GM12801 (cell line): ENCODE measurements around the gene PHOX2A.

Experiments used
- TF ChIP-seq, protein P1 (sequence below): IDR thresholded peaks from one replicate; pipeline ENCODE4 v1.5.1; 2011; ENCODE audit warnings: control low read depth; ENCODE audit not compliant: insufficient read length; ENCODE audit errors: extremely low read depth

PHOX2A gene

DNA sequence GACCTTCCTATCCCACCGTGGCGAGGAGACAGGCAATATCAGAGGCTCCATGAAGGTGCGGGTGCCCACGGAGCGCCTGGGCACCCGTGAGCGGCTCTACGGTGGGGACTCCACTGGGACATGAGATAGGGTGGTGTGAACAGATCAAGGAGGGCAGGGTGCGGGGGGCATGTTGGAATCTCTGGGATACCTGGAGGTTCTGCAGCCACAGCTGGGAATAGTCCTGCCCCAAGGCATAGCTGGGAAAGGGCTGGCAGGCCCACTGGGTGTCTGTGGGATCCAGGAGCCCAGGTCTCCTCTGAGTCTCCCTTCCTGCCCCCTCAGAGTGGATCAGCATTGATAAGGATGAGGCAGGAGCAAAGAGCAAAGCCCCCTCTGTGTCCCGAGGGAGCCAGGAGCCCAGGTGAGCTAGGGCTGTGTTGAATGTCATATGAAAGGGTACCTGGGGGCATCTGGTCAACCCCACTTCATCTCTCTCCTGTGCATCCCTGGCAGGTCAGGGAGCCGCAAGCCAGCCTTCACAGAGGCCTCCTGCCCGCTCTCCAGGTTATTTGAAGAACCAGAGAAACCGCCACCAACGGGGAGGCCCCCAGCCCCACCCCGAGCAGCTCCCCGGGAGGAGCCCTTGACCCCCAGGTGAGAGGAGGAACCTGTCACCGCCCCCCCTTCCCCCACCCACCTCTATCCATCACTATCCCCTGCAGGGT, 8.5 kb downstream of the PHOX2A start:
- TF ChIP-seq, protein P1, sequence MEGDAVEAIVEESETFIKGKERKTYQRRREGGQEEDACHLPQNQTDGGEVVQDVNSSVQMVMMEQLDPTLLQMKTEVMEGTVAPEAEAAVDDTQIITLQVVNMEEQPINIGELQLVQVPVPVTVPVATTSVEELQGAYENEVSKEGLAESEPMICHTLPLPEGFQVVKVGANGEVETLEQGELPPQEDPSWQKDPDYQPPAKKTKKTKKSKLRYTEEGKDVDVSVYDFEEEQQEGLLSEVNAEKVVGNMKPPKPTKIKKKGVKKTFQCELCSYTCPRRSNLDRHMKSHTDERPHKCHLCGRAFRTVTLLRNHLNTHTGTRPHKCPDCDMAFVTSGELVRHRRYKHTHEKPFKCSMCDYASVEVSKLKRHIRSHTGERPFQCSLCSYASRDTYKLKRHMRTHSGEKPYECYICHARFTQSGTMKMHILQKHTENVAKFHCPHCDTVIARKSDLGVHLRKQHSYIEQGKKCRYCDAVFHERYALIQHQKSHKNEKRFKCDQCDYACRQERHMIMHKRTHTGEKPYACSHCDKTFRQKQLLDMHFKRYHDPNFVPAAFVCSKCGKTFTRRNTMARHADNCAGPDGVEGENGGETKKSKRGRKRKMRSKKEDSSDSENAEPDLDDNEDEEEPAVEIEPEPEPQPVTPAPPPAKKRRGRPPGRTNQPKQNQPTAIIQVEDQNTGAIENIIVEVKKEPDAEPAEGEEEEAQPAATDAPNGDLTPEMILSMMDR: no peak

GRCh38 chr11:72234920-72235319, 9.1 kb downstream of the PHOX2A start:
- TF ChIP-seq, protein P1: no peak

DNA sequence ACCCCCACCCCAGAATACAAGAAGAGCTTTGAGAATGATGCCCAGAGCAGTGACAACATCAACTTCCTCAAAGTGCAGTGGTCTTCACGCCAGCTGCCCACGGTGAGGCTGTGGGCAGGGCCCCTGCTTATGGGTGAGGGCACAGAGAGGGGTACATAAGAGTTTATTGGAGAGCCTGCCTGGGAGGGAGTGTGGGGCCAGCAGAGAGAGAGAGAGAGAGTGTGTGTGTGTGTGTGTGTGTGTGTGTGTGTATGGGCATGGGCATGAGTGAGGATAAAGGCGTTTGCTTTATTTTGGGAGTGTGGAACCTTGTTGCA, 9.5 kb downstream of the PHOX2A start:
- TF ChIP-seq, protein P1: no peak

DNA sequence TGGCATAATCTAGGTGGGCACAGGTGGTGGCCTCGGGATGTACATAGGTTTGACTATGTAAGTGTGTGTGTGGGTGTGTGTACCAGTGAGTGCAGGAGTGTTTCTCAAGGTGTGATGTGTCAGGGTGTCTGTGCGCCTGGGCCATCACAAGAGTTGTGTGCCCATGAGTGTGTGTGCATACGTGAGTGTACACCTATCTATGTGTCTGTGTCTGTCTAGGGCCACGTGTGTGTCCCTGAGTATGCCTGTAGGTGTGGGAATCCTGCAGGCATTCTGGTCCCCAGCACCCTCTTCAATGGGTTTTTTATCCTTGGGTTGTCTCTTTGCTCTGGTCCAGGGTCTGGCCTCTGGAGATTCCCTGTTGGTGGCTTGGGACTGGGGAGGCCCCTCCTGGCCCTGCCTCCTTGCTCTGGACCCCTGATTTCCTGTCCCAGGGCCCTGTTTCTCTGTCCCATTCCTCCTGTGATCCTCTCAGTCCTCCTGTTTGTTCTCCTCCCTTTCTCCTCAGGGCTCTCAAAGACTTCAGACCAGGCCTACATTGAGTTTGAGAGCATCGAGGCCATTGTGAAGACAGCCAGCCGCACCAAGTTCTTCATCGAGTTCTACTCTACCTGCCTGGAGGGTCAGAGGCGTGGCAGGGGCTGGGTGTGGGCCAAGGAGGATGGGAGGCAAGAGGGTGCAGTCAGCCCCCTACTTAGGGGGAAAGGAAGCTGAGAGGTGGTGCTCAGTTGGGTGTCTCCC, 10.0 kb downstream of the PHOX2A start:
- TF ChIP-seq, protein P1: no peak

DNA sequence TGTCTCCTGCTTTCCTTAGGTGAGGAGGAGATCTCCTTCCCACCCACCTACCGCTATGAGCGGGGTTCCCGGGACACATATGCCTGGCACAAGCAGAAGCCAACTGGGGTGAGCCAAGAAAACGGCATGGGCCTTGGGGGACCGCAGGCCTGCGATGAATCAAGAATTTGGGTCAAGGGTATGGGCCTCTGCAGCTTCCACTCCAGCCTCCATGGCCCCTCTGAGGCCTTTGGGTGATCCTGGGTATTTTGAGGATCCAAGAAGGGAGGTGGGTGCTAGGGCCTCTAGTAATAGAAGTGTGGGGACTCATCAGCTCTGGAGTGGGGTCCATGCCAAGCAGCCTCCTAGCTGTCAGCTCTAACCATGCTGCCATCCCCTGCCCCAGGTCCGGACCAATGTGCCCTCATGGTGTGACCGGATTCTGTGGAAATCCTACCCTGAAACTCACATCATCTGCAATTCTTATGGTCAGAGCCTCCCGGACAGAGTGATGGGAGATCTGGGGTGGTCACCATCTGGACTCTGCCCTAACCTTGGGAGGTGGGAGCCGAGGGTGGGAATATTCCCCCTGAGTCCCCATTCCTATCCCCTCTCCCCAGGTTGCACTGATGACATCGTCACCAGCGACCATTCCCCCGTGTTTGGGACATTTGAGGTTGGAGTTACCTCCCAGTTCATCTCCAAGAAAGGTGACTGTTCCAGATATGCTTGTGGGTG, 10.8 kb downstream of the PHOX2A start:
- TF ChIP-seq, protein P1: no peak

GRCh38 chr11:72232260-72233055, 11.5 kb downstream of the PHOX2A start:
- TF ChIP-seq, protein P1: no peak
